ENCODE measurements around the gene IQGAP2. TPM values are rescaled to one million over a fixed set of nuclear protein-coding genes. Genes with fewer than 3 reads are reported as not detected.
A peak's percentile ranks its signal among the peaks of the same experiment; 100 is the strongest.

IQGAP2 gene, protein sequence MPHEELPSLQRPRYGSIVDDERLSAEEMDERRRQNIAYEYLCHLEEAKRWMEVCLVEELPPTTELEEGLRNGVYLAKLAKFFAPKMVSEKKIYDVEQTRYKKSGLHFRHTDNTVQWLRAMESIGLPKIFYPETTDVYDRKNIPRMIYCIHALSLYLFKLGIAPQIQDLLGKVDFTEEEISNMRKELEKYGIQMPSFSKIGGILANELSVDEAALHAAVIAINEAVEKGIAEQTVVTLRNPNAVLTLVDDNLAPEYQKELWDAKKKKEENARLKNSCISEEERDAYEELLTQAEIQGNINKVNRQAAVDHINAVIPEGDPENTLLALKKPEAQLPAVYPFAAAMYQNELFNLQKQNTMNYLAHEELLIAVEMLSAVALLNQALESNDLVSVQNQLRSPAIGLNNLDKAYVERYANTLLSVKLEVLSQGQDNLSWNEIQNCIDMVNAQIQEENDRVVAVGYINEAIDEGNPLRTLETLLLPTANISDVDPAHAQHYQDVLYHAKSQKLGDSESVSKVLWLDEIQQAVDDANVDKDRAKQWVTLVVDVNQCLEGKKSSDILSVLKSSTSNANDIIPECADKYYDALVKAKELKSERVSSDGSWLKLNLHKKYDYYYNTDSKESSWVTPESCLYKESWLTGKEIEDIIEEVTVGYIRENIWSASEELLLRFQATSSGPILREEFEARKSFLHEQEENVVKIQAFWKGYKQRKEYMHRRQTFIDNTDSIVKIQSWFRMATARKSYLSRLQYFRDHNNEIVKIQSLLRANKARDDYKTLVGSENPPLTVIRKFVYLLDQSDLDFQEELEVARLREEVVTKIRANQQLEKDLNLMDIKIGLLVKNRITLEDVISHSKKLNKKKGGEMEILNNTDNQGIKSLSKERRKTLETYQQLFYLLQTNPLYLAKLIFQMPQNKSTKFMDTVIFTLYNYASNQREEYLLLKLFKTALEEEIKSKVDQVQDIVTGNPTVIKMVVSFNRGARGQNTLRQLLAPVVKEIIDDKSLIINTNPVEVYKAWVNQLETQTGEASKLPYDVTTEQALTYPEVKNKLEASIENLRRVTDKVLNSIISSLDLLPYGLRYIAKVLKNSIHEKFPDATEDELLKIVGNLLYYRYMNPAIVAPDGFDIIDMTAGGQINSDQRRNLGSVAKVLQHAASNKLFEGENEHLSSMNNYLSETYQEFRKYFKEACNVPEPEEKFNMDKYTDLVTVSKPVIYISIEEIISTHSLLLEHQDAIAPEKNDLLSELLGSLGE (N-terminal part only)
- polyA plus RNA-seq (2013) = 9.5 and 9.6 TPM in 2 replicates

DNA sequence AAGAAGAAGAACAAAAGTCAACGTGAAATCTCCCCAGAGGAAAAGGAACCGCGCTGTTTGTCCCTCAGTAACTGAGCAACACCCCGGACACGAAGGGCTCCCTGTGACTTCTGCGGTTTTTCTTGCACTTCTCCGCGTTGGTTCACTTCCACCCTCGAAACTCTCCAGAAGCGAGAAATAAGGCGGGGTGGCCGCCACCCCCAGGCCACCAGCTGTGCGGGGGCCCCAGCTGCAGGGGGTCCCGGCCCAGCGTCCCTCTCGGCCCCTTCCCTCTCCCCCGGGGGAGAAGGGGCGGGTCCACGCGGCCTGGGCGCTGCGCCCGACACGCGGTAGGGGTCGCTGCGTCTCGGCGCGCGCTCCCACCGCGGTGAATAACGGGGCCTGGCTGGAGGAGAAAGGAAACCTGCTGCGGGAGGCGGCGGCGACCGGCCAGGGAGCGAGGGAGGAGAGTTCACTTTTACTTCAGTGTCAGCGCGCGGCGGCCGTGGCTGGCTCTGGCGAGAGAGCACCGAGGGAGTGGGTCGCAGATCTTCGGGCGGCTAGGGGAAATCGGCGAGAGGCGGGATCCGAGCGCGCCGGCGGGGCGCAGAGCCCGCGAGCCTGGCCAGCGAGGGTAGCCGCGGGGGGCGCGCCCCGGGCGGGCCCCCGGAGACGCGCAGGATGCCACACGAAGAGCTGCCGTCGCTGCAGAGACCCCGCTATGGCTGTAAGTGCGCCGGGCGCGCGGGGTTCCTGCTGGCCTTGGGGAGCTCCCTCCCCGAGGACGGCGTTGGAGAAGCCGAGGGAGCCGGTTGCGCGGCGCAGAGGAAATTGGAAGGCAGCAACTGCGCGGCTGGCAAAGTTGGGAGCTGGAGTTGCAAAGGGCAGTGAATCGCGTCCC, at the start of gene IQGAP2:
TSS of gene IQGAP2 (plus strand) at position 400 of the 880 bp plus-strand sequence. CDS start at position 661, 261 bp downstream.
- H3K27ac ChIP-seq (ENCODE audit: low read depth, low read length) = no peak within 1 kb of the TSS
- DNase-seq = peak; percentile 41 to 69

DNA sequence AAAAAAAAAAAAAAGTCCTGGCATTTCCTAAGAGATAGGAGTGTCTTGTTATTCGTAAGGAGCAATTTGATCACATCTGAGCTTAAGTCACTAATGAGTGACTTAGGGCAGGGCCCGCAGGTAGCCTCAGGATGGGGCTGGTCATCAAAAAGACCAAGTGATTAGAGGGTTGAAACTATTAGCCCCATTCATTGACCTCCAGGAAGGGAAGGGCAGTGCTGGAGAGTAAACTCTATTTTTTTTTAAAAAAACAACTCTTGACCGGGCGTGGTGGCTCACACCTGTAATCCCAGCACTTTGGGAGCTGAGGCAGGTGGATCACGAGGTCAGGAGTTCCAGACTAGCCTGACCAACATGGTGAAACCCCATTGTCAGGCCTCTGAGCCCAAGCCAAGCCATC, 46.2 kb upstream of the IQGAP2 start:
- Histone ChIP-seq H4K12ac (ENCODE audit: low read depth, low read length) (no peak overlapping the region), H3K4me1 (ENCODE audit: control insufficient read depth in 1 of 2, insufficient read depth in 2 of 2, low read length in 2 of 2) (no peaks in the 10 kb centered on the region), H4K8ac (ENCODE audit: low read depth, low read length) (no peak overlapping the region), H3K4me2 (ENCODE audit: low read length) (no peak overlapping the region), H3K9me3 (ENCODE audit: insufficient read depth, low read depth, low read length) (no peaks in the 10 kb centered on the region), H2AK5ac (ENCODE audit: low read length) (no peak overlapping the region), H3K4me3 (ENCODE audit: low read depth, low read length) (no peak overlapping the region), H3K18ac (ENCODE audit: low read length) (no peak overlapping the region), H3K36me3 (ENCODE audit: control insufficient read depth in 1 of 2, insufficient read depth in 2 of 2, low read length in 2 of 2) (no peaks in the 10 kb centered on the region), H3K27me3 (ENCODE audit: insufficient read depth, low read length) (no peaks in the 10 kb centered on the region), H2BK120ac (ENCODE audit: insufficient read depth, low read length, poor library complexity) (no peak overlapping the region), H2AFZ (ENCODE audit: insufficient read depth, low read length, poor library complexity) (no peak overlapping the region), H3K27ac (ENCODE audit: low read depth, low read length) (no peak overlapping the region), H3K79me2 (ENCODE audit: control insufficient read depth, insufficient read depth, low read length, poor library complexity) (no peaks in the 10 kb centered on the region), H2BK12ac (ENCODE audit: low read length) (no peak overlapping the region), H2BK5ac (ENCODE audit: low read depth, low read length, poor library complexity) (no peak overlapping the region), H3K23ac (ENCODE audit: low read length) (no peak overlapping the region), H3K4ac (ENCODE audit: low read depth, low read length) (no peak overlapping the region), H3K9ac (ENCODE audit: low read length) (no peak overlapping the region), H3K79me1 (ENCODE audit: low read length) (no peaks in the 10 kb centered on the region), H3K14ac (ENCODE audit: low read length) (no peak overlapping the region), H4K91ac (ENCODE audit: low read depth, low read length) (no peak overlapping the region)
- no peak for DNase-seq
- WGBS (ENCODE audit: extremely low coverage, insufficient coverage, insufficient read length) = no CpG with 5 or more reads among the region's 5 CpGs

More for the DNA sequence above, at the start of gene IQGAP2:
- Histone ChIP-seq H2AFZ (ENCODE audit: insufficient read depth, low read length, poor library complexity) (peak within 1 kb of the TSS; percentile 62), H3K9me3 (ENCODE audit: insufficient read depth, low read depth, low read length) (peaks cover 5% of the 10 kb centered on the region), H2AK5ac (ENCODE audit: low read length) (no peak within 1 kb of the TSS), H4K12ac (ENCODE audit: low read depth, low read length) (no peak within 1 kb of the TSS), H2BK120ac (ENCODE audit: insufficient read depth, low read length, poor library complexity) (no peak within 1 kb of the TSS), H2BK12ac (ENCODE audit: low read length) (no peak within 1 kb of the TSS), H3K27me3 (ENCODE audit: insufficient read depth, low read length) (no peaks in the 10 kb centered on the region), H2BK5ac (ENCODE audit: low read depth, low read length, poor library complexity) (no peak within 1 kb of the TSS), H3K79me2 (ENCODE audit: control insufficient read depth, insufficient read depth, low read length, poor library complexity) (no peaks in the 10 kb centered on the region), H3K4ac (ENCODE audit: low read depth, low read length) (no peak within 1 kb of the TSS), H3K36me3 (ENCODE audit: control insufficient read depth in 1 of 2, insufficient read depth in 2 of 2, low read length in 2 of 2) (no peaks in the 10 kb centered on the region), H3K18ac (ENCODE audit: low read length) (no peak within 1 kb of the TSS), H3K23ac (ENCODE audit: low read length) (no peak within 1 kb of the TSS), H4K8ac (ENCODE audit: low read depth, low read length) (peak within 1 kb of the TSS; percentile 21), H3K14ac (ENCODE audit: low read length) (no peak within 1 kb of the TSS), H3K4me2 (ENCODE audit: low read length) (peak within 1 kb of the TSS; percentile 92), H4K91ac (ENCODE audit: low read depth, low read length) (no peak within 1 kb of the TSS), H3K4me1 (ENCODE audit: control insufficient read depth in 1 of 2, insufficient read depth in 2 of 2, low read length in 2 of 2) (no peaks in the 10 kb centered on the region), H3K9ac (ENCODE audit: low read length) (no peak within 1 kb of the TSS), H3K4me3 (ENCODE audit: low read depth, low read length) (peak within 1 kb of the TSS; percentile 84), H3K79me1 (ENCODE audit: low read length) (no peaks in the 10 kb centered on the region)
- WGBS (ENCODE audit: extremely low coverage, insufficient coverage, insufficient read length) = no CpG with 5 or more reads among the region's 92 CpGs

DNA sequence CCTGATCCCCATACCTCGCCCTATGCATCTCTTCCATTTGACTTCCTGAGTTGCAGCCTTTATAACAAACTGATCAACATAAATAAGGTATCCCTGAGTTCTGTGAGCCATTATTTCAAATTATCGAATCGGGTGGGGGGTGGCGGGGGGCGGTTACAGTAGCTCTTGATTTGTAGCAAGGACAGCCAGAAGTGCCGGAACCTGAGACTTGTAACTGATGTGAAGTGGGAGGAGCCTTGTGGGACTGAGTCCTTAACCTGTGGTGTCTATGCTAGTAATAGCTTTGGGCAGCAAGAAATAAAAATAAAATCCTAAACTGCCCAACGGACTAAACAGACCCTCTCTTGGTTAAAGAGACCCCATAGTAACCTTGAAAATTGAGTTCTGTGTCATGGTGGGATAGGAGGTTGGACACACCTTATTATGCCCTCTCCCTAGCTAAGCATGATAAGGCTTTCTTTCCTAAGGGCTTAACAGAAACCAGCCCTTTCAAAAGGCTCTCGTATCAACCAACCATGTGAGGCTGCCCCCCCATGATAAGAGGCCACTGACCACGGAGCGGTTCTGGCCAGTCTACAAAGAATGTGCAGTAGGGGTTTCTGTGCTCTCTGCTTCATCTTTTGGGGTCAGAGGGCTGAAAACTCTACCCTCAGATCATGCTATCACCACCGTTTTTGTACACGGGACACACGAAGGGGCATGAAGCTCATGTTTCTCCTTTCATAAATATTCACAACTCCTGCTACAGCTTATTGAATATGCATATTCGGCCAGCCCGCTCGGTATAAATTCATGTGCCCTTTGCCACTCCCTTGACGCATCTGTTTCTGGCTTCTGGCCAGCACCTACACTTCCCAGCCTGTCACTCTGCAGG, 39.5 kb upstream of the IQGAP2 start:
- no peak overlapping the region for H3K23ac ChIP-seq (ENCODE audit: low read length)
- no peak overlapping the region for H3K4me2 ChIP-seq (ENCODE audit: low read length)
- WGBS (ENCODE audit: extremely low coverage, insufficient coverage, insufficient read length) = no CpG with 5 or more reads among the region's 17 CpGs
- DNase-seq = no peak
- H3K79me1 ChIP-seq (ENCODE audit: low read length) = no peaks in the 10 kb centered on the region
- H3K36me3 ChIP-seq (ENCODE audit: control insufficient read depth in 1 of 2, insufficient read depth in 2 of 2, low read length in 2 of 2) = no peaks in the 10 kb centered on the region
- no peak overlapping the region for H3K4ac ChIP-seq (ENCODE audit: low read depth, low read length)
- H3K9me3 ChIP-seq (ENCODE audit: insufficient read depth, low read depth, low read length) = no peaks in the 10 kb centered on the region
- H2BK12ac ChIP-seq (ENCODE audit: low read length) = no peak overlapping the region
- H2BK120ac ChIP-seq (ENCODE audit: insufficient read depth, low read length, poor library complexity) = no peak overlapping the region
- no peak overlapping the region for H2AK5ac ChIP-seq (ENCODE audit: low read length)
- no peak overlapping the region for H3K14ac ChIP-seq (ENCODE audit: low read length)
- H3K4me3 ChIP-seq (ENCODE audit: low read depth, low read length) = no peak overlapping the region
- H3K4me1 ChIP-seq (ENCODE audit: control insufficient read depth in 1 of 2, insufficient read depth in 2 of 2, low read length in 2 of 2) = no peaks in the 10 kb centered on the region
- H3K9ac ChIP-seq (ENCODE audit: low read length) = no peak overlapping the region
- no peak overlapping the region for H4K91ac ChIP-seq (ENCODE audit: low read depth, low read length)
- H2AFZ ChIP-seq (ENCODE audit: insufficient read depth, low read length, poor library complexity) = no peak overlapping the region
- H3K27ac ChIP-seq (ENCODE audit: low read depth, low read length) = no peak overlapping the region
- no peak overlapping the region for H2BK5ac ChIP-seq (ENCODE audit: low read depth, low read length, poor library complexity)
- H3K79me2 ChIP-seq (ENCODE audit: control insufficient read depth, insufficient read depth, low read length, poor library complexity) = no peaks in the 10 kb centered on the region
- H3K18ac ChIP-seq (ENCODE audit: low read length) = no peak overlapping the region
- H4K8ac ChIP-seq (ENCODE audit: low read depth, low read length) = no peak overlapping the region
- H3K27me3 ChIP-seq (ENCODE audit: insufficient read depth, low read length) = no peaks in the 10 kb centered on the region
- no peak overlapping the region for H4K12ac ChIP-seq (ENCODE audit: low read depth, low read length)

Data from trophoblast cell (in vitro differentiated cells and primary cell).